ENCODE measurements around the gene STK17B.

DNA sequence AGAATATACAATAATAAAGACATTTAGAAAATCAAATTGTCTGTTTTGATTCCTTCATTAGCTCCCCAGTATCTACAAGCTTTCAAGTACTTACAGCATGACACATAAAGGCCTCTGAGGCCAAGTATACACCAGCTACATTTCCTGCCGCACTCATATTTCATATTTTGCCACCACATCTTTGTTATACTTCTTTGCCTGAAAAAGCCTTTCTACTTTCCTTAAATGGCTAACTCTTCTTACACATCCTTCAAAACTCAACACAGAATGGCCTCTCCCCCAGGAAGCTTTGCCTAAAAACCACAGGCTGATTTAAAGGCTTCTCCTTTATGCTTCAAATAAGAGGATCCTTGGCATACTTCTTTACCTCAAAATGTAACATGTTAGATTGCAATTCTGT is 4.5 kb downstream of the STK17B start:
- TF ChIP-seq, protein P1, sequence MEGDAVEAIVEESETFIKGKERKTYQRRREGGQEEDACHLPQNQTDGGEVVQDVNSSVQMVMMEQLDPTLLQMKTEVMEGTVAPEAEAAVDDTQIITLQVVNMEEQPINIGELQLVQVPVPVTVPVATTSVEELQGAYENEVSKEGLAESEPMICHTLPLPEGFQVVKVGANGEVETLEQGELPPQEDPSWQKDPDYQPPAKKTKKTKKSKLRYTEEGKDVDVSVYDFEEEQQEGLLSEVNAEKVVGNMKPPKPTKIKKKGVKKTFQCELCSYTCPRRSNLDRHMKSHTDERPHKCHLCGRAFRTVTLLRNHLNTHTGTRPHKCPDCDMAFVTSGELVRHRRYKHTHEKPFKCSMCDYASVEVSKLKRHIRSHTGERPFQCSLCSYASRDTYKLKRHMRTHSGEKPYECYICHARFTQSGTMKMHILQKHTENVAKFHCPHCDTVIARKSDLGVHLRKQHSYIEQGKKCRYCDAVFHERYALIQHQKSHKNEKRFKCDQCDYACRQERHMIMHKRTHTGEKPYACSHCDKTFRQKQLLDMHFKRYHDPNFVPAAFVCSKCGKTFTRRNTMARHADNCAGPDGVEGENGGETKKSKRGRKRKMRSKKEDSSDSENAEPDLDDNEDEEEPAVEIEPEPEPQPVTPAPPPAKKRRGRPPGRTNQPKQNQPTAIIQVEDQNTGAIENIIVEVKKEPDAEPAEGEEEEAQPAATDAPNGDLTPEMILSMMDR (conservative IDR thresholded peaks at IDR 0.05; ENCODE audit: low read length): no peak
- TF ChIP-seq EZH2phosphoT487 (IDR thresholded peaks at IDR 0.05; ENCODE audit: borderline replicate concordance, low read depth, low read length): no peak

All from OCI-LY7 (cell line).